ENCODE data around the gene IFT20. TPM values are rescaled to one million over a fixed set of nuclear protein-coding genes. Genes with fewer than 3 reads are reported as not detected.

The IFT20 gene
- total and polyA plus RNA-seq, 2 donors from 2014 or later = 37.5 to 52.6 TPM

DNA sequence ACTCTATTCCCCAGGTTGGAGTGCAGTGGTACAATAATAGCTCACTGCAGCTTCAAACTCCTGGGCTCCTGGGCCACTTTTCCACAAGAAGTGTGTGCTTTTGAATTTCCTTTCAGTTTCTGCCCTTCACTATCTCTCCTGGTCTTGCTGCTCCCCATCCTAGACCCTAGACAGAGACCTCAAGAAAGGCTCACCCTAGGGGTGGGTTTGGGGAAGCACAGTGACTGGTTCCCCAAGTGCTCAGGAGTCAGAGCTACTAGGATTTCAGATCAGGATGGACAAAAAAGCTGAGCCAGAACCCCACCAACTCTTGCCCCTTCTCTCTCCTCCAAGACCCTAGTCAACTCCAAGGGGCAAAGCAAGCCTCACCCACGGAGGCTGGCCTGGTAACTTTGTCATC, 31.3 kb upstream of the IFT20 start:
- Histone ChIP-seq H3K9ac (ENCODE audit: low read length in 3 of 3) (no peak overlapping the region), H3K36me3 (ENCODE audit: control insufficient read depth in 2 of 3, insufficient read depth in 3 of 3, low read length in 3 of 3) (peaks cover 0 to 16% (median 10%) of the 10 kb centered on the region in 3 donors), H3K4me3 (ENCODE audit: low read length in 3 of 3) (no peak overlapping the region), H3K27me3 (ENCODE audit: control insufficient read depth, insufficient read depth, low read length) (no peaks in the 10 kb centered on the region), H3K4me1 (ENCODE audit: control insufficient read depth in 2 of 3, insufficient read depth in 2 of 3, low read depth in 1 of 3, low read length in 3 of 3) (peaks cover 0 to 8% (median 3%) of the 10 kb centered on the region in 3 donors), H3K9me3 (ENCODE audit: control insufficient read depth in 2 of 3, insufficient read depth in 1 of 3, low read length in 3 of 3) (no peaks in the 10 kb centered on the region), H3K27ac (ENCODE audit: low read depth in 2 of 2, low read length in 2 of 2) (no peak overlapping the region)
- FAIRE-seq (no peak), DNase-seq (no peak)
- intact Hi-C loops (cut with DNase I) = no loop called here
- TF ChIP-seq, protein P1, sequence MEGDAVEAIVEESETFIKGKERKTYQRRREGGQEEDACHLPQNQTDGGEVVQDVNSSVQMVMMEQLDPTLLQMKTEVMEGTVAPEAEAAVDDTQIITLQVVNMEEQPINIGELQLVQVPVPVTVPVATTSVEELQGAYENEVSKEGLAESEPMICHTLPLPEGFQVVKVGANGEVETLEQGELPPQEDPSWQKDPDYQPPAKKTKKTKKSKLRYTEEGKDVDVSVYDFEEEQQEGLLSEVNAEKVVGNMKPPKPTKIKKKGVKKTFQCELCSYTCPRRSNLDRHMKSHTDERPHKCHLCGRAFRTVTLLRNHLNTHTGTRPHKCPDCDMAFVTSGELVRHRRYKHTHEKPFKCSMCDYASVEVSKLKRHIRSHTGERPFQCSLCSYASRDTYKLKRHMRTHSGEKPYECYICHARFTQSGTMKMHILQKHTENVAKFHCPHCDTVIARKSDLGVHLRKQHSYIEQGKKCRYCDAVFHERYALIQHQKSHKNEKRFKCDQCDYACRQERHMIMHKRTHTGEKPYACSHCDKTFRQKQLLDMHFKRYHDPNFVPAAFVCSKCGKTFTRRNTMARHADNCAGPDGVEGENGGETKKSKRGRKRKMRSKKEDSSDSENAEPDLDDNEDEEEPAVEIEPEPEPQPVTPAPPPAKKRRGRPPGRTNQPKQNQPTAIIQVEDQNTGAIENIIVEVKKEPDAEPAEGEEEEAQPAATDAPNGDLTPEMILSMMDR (IDR thresholded peaks at IDR 0.05; ENCODE audit: borderline replicate concordance, extremely low read depth, insufficient read depth) = no peak

DNA sequence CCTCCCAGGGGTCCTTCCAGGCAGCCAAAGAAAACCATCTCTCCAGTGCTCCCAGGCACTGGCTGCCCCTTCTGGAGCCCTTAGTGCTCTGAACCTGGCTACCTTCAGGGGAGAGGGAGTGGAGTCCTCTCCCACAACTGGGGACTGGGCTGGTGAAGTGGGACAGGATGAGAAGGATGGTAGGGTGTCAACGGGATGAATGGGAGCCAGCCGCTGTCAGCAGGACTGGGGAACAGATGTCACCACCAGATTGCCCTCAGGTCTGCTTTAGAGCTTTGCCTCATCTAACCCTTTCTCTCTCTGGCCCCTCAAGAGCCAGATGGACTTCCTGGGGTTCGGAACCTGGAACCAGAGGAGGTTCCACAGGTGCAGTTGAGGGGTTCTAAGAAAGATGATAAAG, 30.2 kb upstream of the IFT20 start:
- TF ChIP-seq, protein P1 (IDR thresholded peaks at IDR 0.05; ENCODE audit: borderline replicate concordance, extremely low read depth, insufficient read depth) = no peak
- DNase-seq = no peak
- FAIRE-seq = no peak
- H3K4me1 ChIP-seq (ENCODE audit: control insufficient read depth in 2 of 3, insufficient read depth in 2 of 3, low read depth in 1 of 3, low read length in 3 of 3) = peaks cover 0 to 6% (median 3%) of the 10 kb centered on the region in 3 donors
- no peak overlapping the region for H3K4me3 ChIP-seq (ENCODE audit: low read length in 3 of 3)
- H3K36me3 ChIP-seq (ENCODE audit: control insufficient read depth in 2 of 3, insufficient read depth in 3 of 3, low read length in 3 of 3) = peaks cover 2 to 27% (median 20%) of the 10 kb centered on the region in 3 donors
- no peak overlapping the region for H3K9ac ChIP-seq (ENCODE audit: low read length in 3 of 3)
- no peaks in the 10 kb centered on the region for H3K27me3 ChIP-seq (ENCODE audit: control insufficient read depth, insufficient read depth, low read length)
- no peak overlapping the region for H3K27ac ChIP-seq (ENCODE audit: low read depth in 2 of 2, low read length in 2 of 2)
- H3K9me3 ChIP-seq (ENCODE audit: control insufficient read depth in 2 of 3, insufficient read depth in 1 of 3, low read length in 3 of 3) = no peaks in the 10 kb centered on the region
- intact Hi-C loops (cut with DNase I) = no loop called here

DNA sequence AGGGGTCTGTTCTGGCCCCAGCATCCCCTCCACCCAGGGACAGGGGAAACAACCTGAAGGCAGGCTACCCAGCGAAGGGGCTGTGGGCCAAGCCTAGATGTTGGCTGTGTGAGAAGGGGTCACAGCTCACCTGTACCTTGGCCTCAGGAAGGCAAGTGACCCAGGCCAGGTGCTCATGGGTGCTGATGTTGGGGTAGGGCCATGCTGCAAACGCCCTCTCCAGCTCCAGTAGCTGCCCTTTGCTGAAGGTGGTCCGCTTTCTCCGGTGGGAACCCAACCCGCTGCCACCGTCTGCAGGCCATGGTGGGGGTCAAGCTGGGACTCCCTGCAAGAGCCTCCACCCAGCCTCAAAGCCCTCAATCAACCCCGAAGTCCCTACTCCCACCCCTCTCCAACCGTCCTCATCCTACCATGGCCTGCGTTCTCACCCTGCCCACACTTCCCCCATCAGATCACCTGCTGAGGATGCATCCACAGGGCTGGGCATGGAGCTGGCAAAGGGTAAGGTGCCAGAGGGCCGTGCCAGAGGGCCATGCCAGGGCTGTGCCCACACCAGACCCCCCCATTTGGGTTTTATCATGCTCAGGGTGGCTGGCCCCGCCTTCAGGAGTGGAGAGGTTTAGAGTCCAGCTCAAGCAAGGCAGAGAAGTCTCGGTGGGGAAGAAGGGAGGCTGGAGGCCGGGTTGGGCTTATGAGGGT, 29.5 kb upstream of the IFT20 start, which contains the start of gene SEBOX:
Gene SEBOX, minus strand, starts transcription at position 535 of the 699 bp plus-strand sequence. Its CDS starts 48 bp downstream, at position 487.
- intact Hi-C loops (cut with DNase I) = no loop called here
- Histone ChIP-seq H3K36me3 (ENCODE audit: control insufficient read depth in 2 of 3, insufficient read depth in 3 of 3, low read length in 3 of 3) (peaks cover 2 to 33% (median 25%) of the 10 kb centered on the region in 3 donors), H3K27ac (ENCODE audit: low read depth in 2 of 2, low read length in 2 of 2) (no peak within 1 kb of the TSS), H3K9me3 (ENCODE audit: control insufficient read depth in 2 of 3, insufficient read depth in 1 of 3, low read length in 3 of 3) (no peaks in the 10 kb centered on the region), H3K4me1 (ENCODE audit: control insufficient read depth in 2 of 3, insufficient read depth in 2 of 3, low read depth in 1 of 3, low read length in 3 of 3) (no peaks in the 10 kb centered on the region), H3K9ac (ENCODE audit: low read length in 3 of 3) (no peak within 1 kb of the TSS), H3K4me3 (ENCODE audit: low read length in 3 of 3) (no peak within 1 kb of the TSS), H3K27me3 (ENCODE audit: control insufficient read depth, insufficient read depth, low read length) (no peaks in the 10 kb centered on the region)
- FAIRE-seq (no peak), DNase-seq (peak in 2 of 5 donors; percentile 33 to 57)
- TF ChIP-seq, protein P1 (IDR thresholded peaks at IDR 0.05; ENCODE audit: borderline replicate concordance, extremely low read depth, insufficient read depth) = no peak

All from kidney (tissue), 14 donors.